ENCODE measurements around the gene ARFRP1.

- TF ChIP-seq ZNF274 (IDR thresholded peaks at IDR 0.05; ENCODE audit: low read depth, low read length): no peak
- no peak for TF ChIP-seq YY1 (IDR thresholded peaks at IDR 0.05; ENCODE audit: insufficient read depth, insufficient read length)
- no peak for TF ChIP-seq SUZ12 (IDR thresholded peaks at IDR 0.05; ENCODE audit: extremely low read depth, insufficient read depth, insufficient read length)
Observed at GRCh38 chr20:63663332-63664066, 44.3 kb downstream of the ARFRP1 start.
